Right cardiac atrium (tissue), 5 donors: ENCODE data around the gene CFAP77. TPM values are rescaled to one million over a fixed set of nuclear protein-coding genes. Genes with fewer than 3 reads are reported as not detected.

Experiments used
- ATAC-seq, 2 donors: fragments of 200-7000 bp; cut with Tn5 transposase; one replicate each; pipeline versions ENCODE4 v1.8.0 to v1.9.1; 2020; ENCODE audit warnings: moderate library complexity in 2 of 2, mild to moderate bottlenecking in 1 of 2
- DNase-seq, 3 donors: peaks; one replicate each; pipeline ENCODE4 v3.0.0-alpha.2; 2020
- H3K27ac ChIP-seq: one replicate; pipeline ENCODE4 v1.5.1; 2013; ENCODE audit warnings: mild to moderate bottlenecking, low read length, control low read depth, moderate library complexity
- H3K27me3 ChIP-seq: one replicate; pipeline ENCODE4 v1.6.1; 2013; ENCODE audit not compliant: control insufficient read depth, insufficient read depth
- H3K4me1 ChIP-seq: one replicate; pipeline ENCODE4 v1.6.1; 2013; ENCODE audit warnings: low read length; ENCODE audit not compliant: control insufficient read depth, insufficient read depth
- H3K4me3 ChIP-seq: one replicate; pipeline ENCODE4 v1.5.1; 2013; ENCODE audit warnings: low read length, control low read depth
- H3K9me3 ChIP-seq: one replicate; pipeline ENCODE4 v1.6.1; 2013; ENCODE audit warnings: low read length; ENCODE audit not compliant: control insufficient read depth
- WGBS: extraction: QIAGEN DNeasy Blood & Tissue Kit; methylation state at CpG from one replicate; pipeline ENCODE4 v1.1.7; 2013; 5-methylcytosine and 5-hydroxymethylcytosine counted together
- intact Hi-C, 4 donors: fragments of 100-400 bp; cut with DNase I; formaldehyde crosslinking; loops; one replicate each; pipeline versions ENCODE4 v1.11.0 to v1.14.0; 2022 to 2023
- polyA plus RNA-seq: library from polyadenylated mRNA; stranded (reverse); fragments of 200-250 nt; gene quantifications from one replicate; pipeline ENCODE4 v1.2.3, GENCODE V29; 2013
- total RNA-seq, 4 donors: library from RNA; stranded (reverse); fragmentation: NEBNext Ultra II Directional; extraction: Animal tissue kit (Norgen Biotek cat#: 25700); gene quantifications; one replicate each; pipeline ENCODE4 v1.2.1, GENCODE V29; 2021
- donor health status: healthy with polysubstance abuse.
- donor health status: DM: no; HTN: yes; CAD: no.
- donor health status: DM: no; HTN: no; CAD: no.
- donor health status: DM: no; HTN: yes; CAD: no; lungs with severe emphysema.
- donor health status: DM: yes; HTN: yes; CAD: no.

The CFAP77 gene
- total and polyA plus RNA-seq, 5 donors: 2.3 to 6.5 (median 4.3) TPM

- DNase-seq: no peak
- 88% methylated on average over 10 of the region's 10 CpGs for WGBS
- Histone ChIP-seq H3K27ac (no peak overlapping the region), H3K4me1 (no peaks in the 10 kb centered on the region), H3K4me3 (no peak overlapping the region), H3K9me3 (no peaks in the 10 kb centered on the region), H3K27me3 (no peaks in the 10 kb centered on the region)
- intact Hi-C loops: no loop called here
- no peak for ATAC-seq
Measured at GRCh38 chr9:132451276-132451675, 41.3 kb downstream of the CFAP77 start.

- Histone ChIP-seq H3K27me3 (no peaks in the 10 kb centered on the region), H3K4me1 (no peaks in the 10 kb centered on the region), H3K9me3 (no peaks in the 10 kb centered on the region), H3K27ac (no peak overlapping the region), H3K4me3 (no peak overlapping the region)
- no peak for DNase-seq
- intact Hi-C loops: no loop called here
- no peak for ATAC-seq
- 72% methylated on average over 8 of the region's 8 CpGs for WGBS
Measured at GRCh38 chr9:132456241-132456640, 46.2 kb downstream of the CFAP77 start.

GRCh38 chr9:132457504-132458236 lies 47.7 kb downstream of the CFAP77 start:
- Histone ChIP-seq H3K27me3 (no peaks in the 10 kb centered on the region), H3K4me1 (no peaks in the 10 kb centered on the region), H3K4me3 (no peak overlapping the region), H3K27ac (no peak overlapping the region), H3K9me3 (no peaks in the 10 kb centered on the region)
- intact Hi-C loops: no loop called here
- ATAC-seq (no peak), DNase-seq (no peak)
- 82% methylated on average over 36 of the region's 36 CpGs for WGBS

GRCh38 chr9:132458432-132458831 lies 48.4 kb downstream of the CFAP77 start:
- DNase-seq: no peak
- 87% methylated on average over 8 of the region's 8 CpGs for WGBS
- no peaks in the 10 kb centered on the region for H3K9me3 ChIP-seq
- no peaks in the 10 kb centered on the region for H3K4me1 ChIP-seq
- intact Hi-C loops: no loop called here
- H3K27ac ChIP-seq: no peak overlapping the region
- no peaks in the 10 kb centered on the region for H3K27me3 ChIP-seq
- no peak overlapping the region for H3K4me3 ChIP-seq
- ATAC-seq: no peak

- no peak for DNase-seq
- 98% methylated on average over 7 of the region's 7 CpGs for WGBS
- H3K4me3 ChIP-seq: no peak overlapping the region
Measured at GRCh38 chr9:132459661-132460060, 49.6 kb downstream of the CFAP77 start.

GRCh38 chr9:132460240-132460639 lies 50.2 kb downstream of the CFAP77 start:
- DNase-seq (no peak), ATAC-seq (no peak)
- no peak overlapping the region for H3K27ac ChIP-seq
- 79% methylated on average over 2 of the region's 2 CpGs for WGBS
- no peak overlapping the region for H3K4me3 ChIP-seq
- no peaks in the 10 kb centered on the region for H3K9me3 ChIP-seq
- no peaks in the 10 kb centered on the region for H3K27me3 ChIP-seq
- no peaks in the 10 kb centered on the region for H3K4me1 ChIP-seq
- intact Hi-C loops: no loop called here

More at GRCh38 chr9:132459661-132460060, 49.6 kb downstream of the CFAP77 start:
- no peak for ATAC-seq
- no peaks in the 10 kb centered on the region for H3K27me3 ChIP-seq
- intact Hi-C loops: no loop called here
- H3K27ac ChIP-seq: no peak overlapping the region
- no peaks in the 10 kb centered on the region for H3K4me1 ChIP-seq
- no peaks in the 10 kb centered on the region for H3K9me3 ChIP-seq

GRCh38 chr9:132461281-132461896 lies 51.4 kb downstream of the CFAP77 start:
- H3K27ac ChIP-seq: no peak overlapping the region
- intact Hi-C loops: no loop called here

GRCh38 chr9:132461971-132462370 lies 52.0 kb downstream of the CFAP77 start:
- intact Hi-C loops: no loop called here
- 74% methylated on average over 11 of the region's 11 CpGs for WGBS
- Histone ChIP-seq H3K4me3 (no peak overlapping the region), H3K4me1 (no peaks in the 10 kb centered on the region), H3K27ac (no peak overlapping the region), H3K27me3 (no peaks in the 10 kb centered on the region), H3K9me3 (no peaks in the 10 kb centered on the region)
- ATAC-seq (no peak), DNase-seq (no peak)

More at GRCh38 chr9:132461281-132461896, 51.4 kb downstream of the CFAP77 start:
- no peaks in the 10 kb centered on the region for H3K4me1 ChIP-seq
- 83% methylated on average over 20 of the region's 20 CpGs for WGBS
- no peaks in the 10 kb centered on the region for H3K9me3 ChIP-seq
- no peak for DNase-seq
- H3K27me3 ChIP-seq: no peaks in the 10 kb centered on the region
- no peak for ATAC-seq
- H3K4me3 ChIP-seq: no peak overlapping the region

- no peak overlapping the region for H3K27ac ChIP-seq
- no peaks in the 10 kb centered on the region for H3K27me3 ChIP-seq
- intact Hi-C loops: no loop called here
- H3K4me1 ChIP-seq: no peaks in the 10 kb centered on the region
- H3K4me3 ChIP-seq: no peak overlapping the region
- ATAC-seq (no peak), DNase-seq (no peak)
- 78% methylated on average over 9 of the region's 9 CpGs for WGBS
- no peaks in the 10 kb centered on the region for H3K9me3 ChIP-seq
Measured at GRCh38 chr9:132464547-132464946, 54.5 kb downstream of the CFAP77 start.

- 82% methylated on average over 5 of the region's 5 CpGs for WGBS
- H3K9me3 ChIP-seq: no peaks in the 10 kb centered on the region
- intact Hi-C loops: no loop called here
- no peak for ATAC-seq
- DNase-seq: no peak
- no peak overlapping the region for H3K4me3 ChIP-seq
- H3K27ac ChIP-seq: no peak overlapping the region
- no peaks in the 10 kb centered on the region for H3K27me3 ChIP-seq
- H3K4me1 ChIP-seq: no peaks in the 10 kb centered on the region
Measured at GRCh38 chr9:132465131-132465635, 55.2 kb downstream of the CFAP77 start.

- no peak for DNase-seq
- H3K27ac ChIP-seq: no peak overlapping the region
- no peak overlapping the region for H3K4me3 ChIP-seq
- H3K9me3 ChIP-seq: no peaks in the 10 kb centered on the region
- H3K27me3 ChIP-seq: no peaks in the 10 kb centered on the region
- WGBS: 67% methylated on average over 4 of the region's 4 CpGs
- intact Hi-C loops: no loop called here
- no peaks in the 10 kb centered on the region for H3K4me1 ChIP-seq
- peak in 1 of 2 donors; percentile 55 for ATAC-seq
Measured at GRCh38 chr9:132472199-132472598, 62.2 kb downstream of the CFAP77 start.
